ENCODE data around the gene HVCN1.
"Not testable (repeated sequence)": the region's sequence is repeated elsewhere in the genome, so short reads cannot be mapped to it uniquely, and the experiment has no call there.

HVCN1 gene

GRCh38 chr12:110661337-110661972 lies 27.5 kb downstream of the HVCN1 start:
- DNase-seq = peak; percentile 48

- no peak for DNase-seq
Observed at GRCh38 chr12:110658878-110659277, 30.0 kb downstream of the HVCN1 start.

- DNase-seq = no peak
Observed at GRCh38 chr12:110658242-110658641, 30.7 kb downstream of the HVCN1 start.

- DNase-seq = no peak
Observed at GRCh38 chr12:110657747-110658146, 31.2 kb downstream of the HVCN1 start.

GRCh38 chr12:110656071-110656655 lies 32.8 kb downstream of the HVCN1 start:
- no peak for DNase-seq

- not testable (repeated sequence) for DNase-seq
Observed at GRCh38 chr12:110654238-110654637, 34.7 kb downstream of the HVCN1 start.

GRCh38 chr12:110649341-110649847 lies 39.5 kb downstream of the HVCN1 start:
- no peak for DNase-seq

GRCh38 chr12:110647631-110648040 lies 41.3 kb downstream of the HVCN1 start:
- no peak for DNase-seq

GRCh38 chr12:110641521-110641920 lies 47.4 kb downstream of the HVCN1 start:
- no peak for DNase-seq

GRCh38 chr12:110640275-110641025 lies 48.5 kb downstream of the HVCN1 start:
- DNase-seq = no peak

GRCh38 chr12:110639336-110640141 lies 49.4 kb downstream of the HVCN1 start:
- DNase-seq = no peak

- no peak for DNase-seq
Observed at GRCh38 chr12:110638796-110639195, 50.1 kb downstream of the HVCN1 start.

- no peak for DNase-seq
Observed at GRCh38 chr12:110637869-110638441, 51.0 kb downstream of the HVCN1 start.

GRCh38 chr12:110636516-110636915 lies 52.4 kb downstream of the HVCN1 start:
- no peak for DNase-seq

- no peak for DNase-seq
Observed at GRCh38 chr12:110635055-110635454, 53.9 kb downstream of the HVCN1 start.

GRCh38 chr12:110627500-110628195 lies 61.3 kb downstream of the HVCN1 start:
- no peak for DNase-seq

GRCh38 chr12:110622582-110622981 lies 66.3 kb downstream of the HVCN1 start:
- no peak for DNase-seq

- no peak for DNase-seq
Observed at GRCh38 chr12:110619534-110619953, 69.4 kb downstream of the HVCN1 start.

GRCh38 chr12:110616471-110617115 lies 72.3 kb downstream of the HVCN1 start:
- DNase-seq = no peak

GRCh38 chr12:110615171-110615570 lies 73.7 kb downstream of the HVCN1 start:
- DNase-seq = no peak
